Astrocyte (in vitro differentiated cells and primary cell): ENCODE results near the gene FOXL1.

Experiments used
- CTCF ChIP-seq: IDR thresholded peaks from 2 replicates; pipeline ENCODE4 v1.5.1; 2011; ENCODE audit warnings: low read depth, mild to moderate bottlenecking, inconsistent platforms, low read length, moderate library complexity; ENCODE audit not compliant: insufficient read depth
- EZH2 ChIP-seq: IDR thresholded peaks from 2 replicates; pipeline ENCODE4 v1.6.1; 2012; ENCODE audit warnings: mild to moderate bottlenecking, low read length, inconsistent platforms; ENCODE audit not compliant: insufficient read depth

GRCh38 chr16:86557587-86557986 is 20.8 kb upstream of the FOXL1 start:
- TF ChIP-seq CTCF (no peak), EZH2 (no peak)
